HEK293 (cell line): ENCODE results near the gene SUN3.

Experiments
- CTCF ChIA-PET: fragments of 350-600 bp; formaldehyde crosslinking; extraction: SDS; loops from one replicate; lab custom pipeline; 2021; ENCODE audit warnings: antibody characterized with exemption; lab: Yijun Ruan, JAX
- POLR2A ChIA-PET: fragments of 300-600 bp; formaldehyde crosslinking; extraction: SDS; loops from one replicate; lab custom pipeline; 2020; ENCODE audit warnings: antibody characterized with exemption, inconsistent platforms; lab: Yijun Ruan, JAX
- H3K27ac ChIP-seq: fragments of 200-500 bp; sonication (Bioruptor generic); 2 replicates; pipeline ENCODE4 v1.5.1; 2014; ENCODE audit warnings: low read depth, low read length, control low read depth, inconsistent platforms; ENCODE audit errors: extremely low read depth
- H3K36me3 ChIP-seq, 2 experiments: fragments of 200-500 bp in 1 of 2; sonication (Bioruptor generic) in 1 of 2; 1 replicate in 1 of 2; 2 replicates in 1 of 2; pipeline ENCODE4 v1.5.1; 2014 to 2017; ENCODE audit warnings: inconsistent platforms in 2 of 2, low read length in 2 of 2; ENCODE audit not compliant: control insufficient read depth in 2 of 2, insufficient read depth in 1 of 2
- H3K4me1 ChIP-seq: fragments of 200-500 bp; sonication (Bioruptor generic); 2 replicates; pipeline ENCODE4 v1.5.1; 2014; ENCODE audit warnings: mild to moderate bottlenecking, low read length, inconsistent platforms; ENCODE audit not compliant: control insufficient read depth, insufficient read depth
- H3K4me3 ChIP-seq: 2 replicates; pipeline ENCODE4 v1.5.1; 2011; ENCODE audit warnings: low read depth, mild to moderate bottlenecking, control low read depth, low read length, moderate library complexity
- H3K9me3 ChIP-seq: fragments of 200-500 bp; sonication (Bioruptor generic); 2 replicates; pipeline ENCODE4 v1.5.1; 2014; ENCODE audit warnings: low read depth, low read length, inconsistent platforms; ENCODE audit not compliant: control insufficient read depth, insufficient read depth
- INSM2 ChIP-seq: fragments of 450-650 bp; formaldehyde crosslinking; IDR thresholded peaks from 2 replicates; pipeline ENCODE4 v1.5.1; 2016; ENCODE audit warnings: missing biosample characterization, missing genetic modification characterization
- KLF1 ChIP-seq: fragments of 450-650 bp; formaldehyde crosslinking; IDR thresholded peaks from 2 replicates; pipeline ENCODE4 v1.5.1; 2016; ENCODE audit warnings: missing biosample characterization, missing genetic modification characterization
- KLF16 ChIP-seq: fragments of 450-650 bp; formaldehyde crosslinking; IDR thresholded peaks from 2 replicates; pipeline ENCODE4 v1.5.1; 2017; ENCODE audit warnings: missing biosample characterization, missing genetic modification characterization
- MZF1 ChIP-seq: fragments of 450-650 bp; formaldehyde crosslinking; IDR thresholded peaks from 2 replicates; pipeline ENCODE4 v1.5.1; 2017; ENCODE audit warnings: missing biosample characterization, missing genetic modification characterization, borderline replicate concordance
- SP3 ChIP-seq: fragments of 450-650 bp; formaldehyde crosslinking; IDR thresholded peaks from 2 replicates; pipeline ENCODE4 v1.5.1; 2016; ENCODE audit warnings: missing biosample characterization, missing genetic modification characterization
- ZBTB1 ChIP-seq: fragments of 450-650 bp; formaldehyde crosslinking; IDR thresholded peaks from 2 replicates; pipeline ENCODE4 v1.5.1; 2016; ENCODE audit warnings: missing biosample characterization, missing genetic modification characterization
- ZFP3 ChIP-seq: fragments of 450-650 bp; formaldehyde crosslinking; IDR thresholded peaks from 2 replicates; pipeline ENCODE4 v1.5.1; 2016; ENCODE audit warnings: low read depth, missing biosample characterization, missing genetic modification characterization
- ZFP37 ChIP-seq: fragments of 450-650 bp; formaldehyde crosslinking; IDR thresholded peaks from 2 replicates; pipeline ENCODE4 v1.5.1; 2016; ENCODE audit warnings: missing biosample characterization, missing genetic modification characterization
- ZFP69B ChIP-seq: fragments of 450-650 bp; formaldehyde crosslinking; IDR thresholded peaks from 2 replicates; pipeline ENCODE4 v1.5.1; 2016; ENCODE audit warnings: missing biosample characterization, missing genetic modification characterization
- ZNF138 ChIP-seq: fragments of 450-650 bp; formaldehyde crosslinking; IDR thresholded peaks from 2 replicates; pipeline ENCODE4 v1.5.1; 2016; ENCODE audit warnings: missing biosample characterization, missing genetic modification characterization, borderline replicate concordance
- ZNF18 ChIP-seq: fragments of 450-650 bp; formaldehyde crosslinking; IDR thresholded peaks from 2 replicates; pipeline ENCODE4 v1.5.1; 2016; ENCODE audit warnings: missing biosample characterization, missing genetic modification characterization
- ZNF202 ChIP-seq: fragments of 450-650 bp; formaldehyde crosslinking; IDR thresholded peaks from 2 replicates; pipeline ENCODE4 v1.5.1; 2016; ENCODE audit warnings: missing biosample characterization, missing genetic modification characterization, borderline replicate concordance
- ZNF24 ChIP-seq: fragments of 450-650 bp; formaldehyde crosslinking; IDR thresholded peaks from 2 replicates; pipeline ENCODE4 v1.5.1; 2016; ENCODE audit warnings: missing biosample characterization, missing genetic modification characterization
- ZNF366 ChIP-seq: fragments of 450-650 bp; formaldehyde crosslinking; conservative IDR thresholded peaks from 2 replicates; pipeline ENCODE4 v1.5.1; 2016; ENCODE audit warnings: missing biosample characterization, missing genetic modification characterization
- ZNF37A ChIP-seq: fragments of 450-650 bp; IDR thresholded peaks from 2 replicates; pipeline ENCODE4 v1.5.1; 2018; ENCODE audit warnings: missing biosample characterization, missing genetic modification characterization
- ZNF473 ChIP-seq: fragments of 450-650 bp; formaldehyde crosslinking; IDR thresholded peaks from 2 replicates; pipeline ENCODE4 v1.5.1; 2017; ENCODE audit warnings: missing biosample characterization, missing genetic modification characterization
- ZNF544 ChIP-seq: fragments of 450-650 bp; formaldehyde crosslinking; IDR thresholded peaks from 2 replicates; pipeline ENCODE4 v1.5.0; 2017; ENCODE audit warnings: missing biosample characterization, missing genetic modification characterization
- ZNF549 ChIP-seq: fragments of 450-650 bp; IDR thresholded peaks from 2 replicates; pipeline ENCODE4 v1.5.1; 2018; ENCODE audit warnings: missing biosample characterization, missing genetic modification characterization, mild to moderate bottlenecking, inconsistent platforms, moderate library complexity
- ZNF555 ChIP-seq: fragments of 450-650 bp; formaldehyde crosslinking; conservative IDR thresholded peaks from 2 replicates; pipeline ENCODE4 v1.5.1; 2017; ENCODE audit warnings: missing biosample characterization, mild to moderate bottlenecking, missing genetic modification characterization, inconsistent platforms
- ZNF558 ChIP-seq: fragments of 450-650 bp; formaldehyde crosslinking; IDR thresholded peaks from 2 replicates; pipeline ENCODE4 v1.5.1; 2016; ENCODE audit warnings: missing biosample characterization, missing genetic modification characterization
- ZNF560 ChIP-seq: fragments of 450-650 bp; formaldehyde crosslinking; IDR thresholded peaks from 2 replicates; pipeline ENCODE4 v1.5.1; 2017; ENCODE audit warnings: missing biosample characterization, missing genetic modification characterization, borderline replicate concordance
- ZNF561 ChIP-seq: fragments of 450-650 bp; IDR thresholded peaks from 2 replicates; pipeline ENCODE4 v1.5.1; 2018; ENCODE audit warnings: missing biosample characterization, missing genetic modification characterization, borderline replicate concordance
- ZNF571 ChIP-seq: fragments of 450-650 bp; formaldehyde crosslinking; IDR thresholded peaks from 2 replicates; pipeline ENCODE4 v1.5.0; 2017; ENCODE audit warnings: missing biosample characterization, missing genetic modification characterization
- ZNF704 ChIP-seq: fragments of 450-650 bp; formaldehyde crosslinking; IDR thresholded peaks from 2 replicates; pipeline ENCODE4 v1.5.1; 2016; ENCODE audit warnings: missing biosample characterization, missing genetic modification characterization
- ZNF768 ChIP-seq: fragments of 450-650 bp; formaldehyde crosslinking; IDR thresholded peaks from 2 replicates; pipeline ENCODE4 v1.5.1; 2018; ENCODE audit warnings: missing biosample characterization, mild to moderate bottlenecking, missing genetic modification characterization
- ZSCAN23 ChIP-seq: fragments of 450-650 bp; formaldehyde crosslinking; IDR thresholded peaks from 2 replicates; pipeline ENCODE4 v1.5.1; 2016; ENCODE audit warnings: missing biosample characterization, missing genetic modification characterization
- TF ChIP-seq, protein P1 (sequence below): fragments of 450-650 bp; IDR thresholded peaks from 2 replicates; pipeline ENCODE4 v1.5.1; 2018; ENCODE audit warnings: missing biosample characterization, mild to moderate bottlenecking, missing genetic modification characterization
- TF ChIP-seq, protein P2 (sequence below): fragments of 450-650 bp; formaldehyde crosslinking; IDR thresholded peaks from 2 replicates; pipeline ENCODE4 v1.5.1; 2016; ENCODE audit warnings: missing biosample characterization, missing genetic modification characterization, borderline replicate concordance

SUN3 gene

DNA sequence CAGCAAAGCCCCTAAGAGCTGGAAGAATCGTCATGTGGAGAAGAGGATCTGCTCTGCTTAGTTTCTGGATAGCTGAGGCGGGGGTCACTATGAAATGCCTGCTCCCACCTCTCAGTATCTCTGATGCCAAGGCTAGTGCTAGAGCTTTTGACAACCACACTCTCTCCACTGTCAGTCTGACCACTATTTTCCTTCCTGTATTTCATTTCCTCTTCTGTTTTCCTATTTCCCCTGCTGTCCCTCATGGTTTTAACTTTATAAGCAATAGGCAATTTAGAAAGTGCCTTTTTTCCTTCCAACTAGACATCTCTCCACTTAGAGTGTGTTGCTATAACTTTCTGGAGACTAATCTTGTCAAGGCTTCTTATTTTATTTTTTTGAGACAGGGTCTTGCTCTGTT is 30.1 kb upstream of the SUN3 start:
- no peak for TF ChIP-seq ZNF704 (tag by site-specific recombination)
- no peak for TF ChIP-seq ZNF560 (tag by site-specific recombination)
- no peak for TF ChIP-seq ZNF549 (tag by site-specific recombination)
- TF ChIP-seq ZNF558 (tag by site-specific recombination): no peak
- TF ChIP-seq KLF1: no peak
- no peak for TF ChIP-seq KLF16 (tag by site-specific recombination)
- no peak for TF ChIP-seq ZNF555
- TF ChIP-seq ZNF366 (tag by site-specific recombination): no peak
- no peak for TF ChIP-seq ZNF473 (tag by site-specific recombination)
- no peak for TF ChIP-seq ZNF202 (tag by site-specific recombination)
- no peak for TF ChIP-seq ZNF138 (tag by site-specific recombination)
- no peak overlapping the region for H3K27ac ChIP-seq
- POLR2A ChIA-PET: no interaction called here
- H3K4me3 ChIP-seq: no peak overlapping the region
- CTCF ChIA-PET: interaction anchor here (1.4 kb wide), 1 partner anchor 52 kb away, joined by 3 read pairs; no protein-coding TSS in a partner anchor
- no peaks in the 10 kb centered on the region for H3K4me1 ChIP-seq
- H3K9me3 ChIP-seq: no peaks in the 10 kb centered on the region
- no peaks in the 10 kb centered on the region for H3K36me3 ChIP-seq

DNA sequence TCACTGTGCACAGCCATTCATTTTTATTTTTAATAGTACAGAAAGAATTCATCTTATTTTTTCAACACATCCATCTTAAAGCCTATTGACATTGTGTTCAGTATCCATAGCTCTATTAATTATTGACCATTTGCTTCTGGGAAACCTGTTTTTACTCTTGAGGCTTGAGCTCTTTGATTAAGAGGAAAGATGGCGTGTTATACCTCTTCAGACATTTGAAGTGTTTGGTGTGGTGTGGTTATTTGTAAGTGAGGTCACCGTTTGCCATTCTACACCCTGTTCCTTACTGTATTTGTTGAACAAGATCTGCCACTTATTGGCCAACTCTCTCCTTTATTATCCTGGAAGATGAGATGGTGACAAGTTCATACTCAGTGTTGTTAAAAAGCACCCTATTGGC is 24.8 kb upstream of the SUN3 start:
- CTCF ChIA-PET: interaction anchor here (0.6 kb wide), 1 partner anchor 19 kb away, joined by 3 read pairs; no protein-coding TSS in a partner anchor
- Histone ChIP-seq H3K4me1 (no peaks in the 10 kb centered on the region), H3K9me3 (no peaks in the 10 kb centered on the region), H3K27ac (no peak overlapping the region), H3K36me3 (no peaks in the 10 kb centered on the region), H3K4me3 (no peak overlapping the region)
- POLR2A ChIA-PET: no interaction called here
- TF ChIP-seq ZNF561 (tag by site-specific recombination) (no peak), INSM2 (no peak), ZNF18 (tag by site-specific recombination) (no peak), ZSCAN23 (tag by site-specific recombination) (no peak), ZFP3 (tag by site-specific recombination) (no peak), ZNF24 (tag by site-specific recombination) (no peak), SP3 (tag by site-specific recombination) (no peak), ZFP37 (tag by site-specific recombination) (no peak), ZBTB1 (tag by site-specific recombination) (no peak), MZF1 (no peak), ZNF544 (no peak), ZNF768 (tag by site-specific recombination) (no peak), ZNF37A (no peak), ZFP69B (tag by site-specific recombination) (no peak), ZNF571 (tag by site-specific recombination) (no peak)
- TF ChIP-seq, protein P1, sequence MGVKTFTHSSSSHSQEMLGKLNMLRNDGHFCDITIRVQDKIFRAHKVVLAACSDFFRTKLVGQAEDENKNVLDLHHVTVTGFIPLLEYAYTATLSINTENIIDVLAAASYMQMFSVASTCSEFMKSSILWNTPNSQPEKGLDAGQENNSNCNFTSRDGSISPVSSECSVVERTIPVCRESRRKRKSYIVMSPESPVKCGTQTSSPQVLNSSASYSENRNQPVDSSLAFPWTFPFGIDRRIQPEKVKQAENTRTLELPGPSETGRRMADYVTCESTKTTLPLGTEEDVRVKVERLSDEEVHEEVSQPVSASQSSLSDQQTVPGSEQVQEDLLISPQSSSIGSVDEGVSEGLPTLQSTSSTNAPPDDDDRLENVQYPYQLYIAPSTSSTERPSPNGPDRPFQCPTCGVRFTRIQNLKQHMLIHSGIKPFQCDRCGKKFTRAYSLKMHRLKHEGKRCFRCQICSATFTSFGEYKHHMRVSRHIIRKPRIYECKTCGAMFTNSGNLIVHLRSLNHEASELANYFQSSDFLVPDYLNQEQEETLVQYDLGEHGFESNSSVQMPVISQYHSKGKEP (tag by site-specific recombination): no peak
- TF ChIP-seq, protein P2, sequence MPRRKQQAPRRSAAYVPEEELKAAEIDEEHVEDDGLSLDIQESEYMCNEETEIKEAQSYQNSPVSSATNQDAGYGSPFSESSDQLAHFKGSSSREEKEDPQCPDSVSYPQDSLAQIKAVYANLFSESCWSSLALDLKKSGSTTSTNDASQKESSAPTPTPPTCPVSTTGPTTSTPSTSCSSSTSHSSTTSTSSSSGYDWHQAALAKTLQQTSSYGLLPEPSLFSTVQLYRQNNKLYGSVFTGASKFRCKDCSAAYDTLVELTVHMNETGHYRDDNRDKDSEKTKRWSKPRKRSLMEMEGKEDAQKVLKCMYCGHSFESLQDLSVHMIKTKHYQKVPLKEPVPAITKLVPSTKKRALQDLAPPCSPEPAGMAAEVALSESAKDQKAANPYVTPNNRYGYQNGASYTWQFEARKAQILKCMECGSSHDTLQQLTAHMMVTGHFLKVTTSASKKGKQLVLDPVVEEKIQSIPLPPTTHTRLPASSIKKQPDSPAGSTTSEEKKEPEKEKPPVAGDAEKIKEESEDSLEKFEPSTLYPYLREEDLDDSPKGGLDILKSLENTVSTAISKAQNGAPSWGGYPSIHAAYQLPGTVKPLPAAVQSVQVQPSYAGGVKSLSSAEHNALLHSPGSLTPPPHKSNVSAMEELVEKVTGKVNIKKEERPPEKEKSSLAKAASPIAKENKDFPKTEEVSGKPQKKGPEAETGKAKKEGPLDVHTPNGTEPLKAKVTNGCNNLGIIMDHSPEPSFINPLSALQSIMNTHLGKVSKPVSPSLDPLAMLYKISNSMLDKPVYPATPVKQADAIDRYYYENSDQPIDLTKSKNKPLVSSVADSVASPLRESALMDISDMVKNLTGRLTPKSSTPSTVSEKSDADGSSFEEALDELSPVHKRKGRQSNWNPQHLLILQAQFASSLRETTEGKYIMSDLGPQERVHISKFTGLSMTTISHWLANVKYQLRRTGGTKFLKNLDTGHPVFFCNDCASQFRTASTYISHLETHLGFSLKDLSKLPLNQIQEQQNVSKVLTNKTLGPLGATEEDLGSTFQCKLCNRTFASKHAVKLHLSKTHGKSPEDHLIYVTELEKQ (tag by site-specific recombination): no peak
